Measurements from ENCODE around the gene MKNK1.

MKNK1 gene

DNA sequence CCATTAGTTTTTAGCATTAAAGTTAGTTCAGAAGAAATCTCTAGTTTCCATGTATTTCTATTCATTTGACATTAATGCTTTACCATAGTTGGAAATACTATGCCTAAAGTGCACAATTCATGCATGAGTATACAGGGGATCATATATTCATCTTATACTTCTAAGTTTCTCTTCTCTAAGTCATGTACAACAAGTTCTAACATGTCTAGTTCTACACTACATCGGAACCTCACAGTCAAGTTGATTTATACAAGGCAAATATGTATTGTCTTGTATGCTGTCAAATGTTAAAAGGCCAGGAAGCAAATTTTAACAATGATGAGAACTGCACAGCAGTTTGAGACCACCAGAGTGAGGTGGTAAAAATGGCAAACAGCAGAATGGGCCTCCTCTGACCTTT, 35.5 kb upstream of the MKNK1 start:
- Mint-ChIP-seq H3K9me3 (no peaks in the 10 kb centered on the region), H3K4me3 (no peak overlapping the region), H3K27me3 (ENCODE audit: low read depth, poor library complexity) (peaks cover 3% of the 10 kb centered on the region), H3K36me3 (ENCODE audit: low read depth) (peaks cover 45% of the 10 kb centered on the region), H3K4me1 (peaks cover 5% of the 10 kb centered on the region), H3K27ac (no peak overlapping the region)
- TF ChIP-seq, protein P1, sequence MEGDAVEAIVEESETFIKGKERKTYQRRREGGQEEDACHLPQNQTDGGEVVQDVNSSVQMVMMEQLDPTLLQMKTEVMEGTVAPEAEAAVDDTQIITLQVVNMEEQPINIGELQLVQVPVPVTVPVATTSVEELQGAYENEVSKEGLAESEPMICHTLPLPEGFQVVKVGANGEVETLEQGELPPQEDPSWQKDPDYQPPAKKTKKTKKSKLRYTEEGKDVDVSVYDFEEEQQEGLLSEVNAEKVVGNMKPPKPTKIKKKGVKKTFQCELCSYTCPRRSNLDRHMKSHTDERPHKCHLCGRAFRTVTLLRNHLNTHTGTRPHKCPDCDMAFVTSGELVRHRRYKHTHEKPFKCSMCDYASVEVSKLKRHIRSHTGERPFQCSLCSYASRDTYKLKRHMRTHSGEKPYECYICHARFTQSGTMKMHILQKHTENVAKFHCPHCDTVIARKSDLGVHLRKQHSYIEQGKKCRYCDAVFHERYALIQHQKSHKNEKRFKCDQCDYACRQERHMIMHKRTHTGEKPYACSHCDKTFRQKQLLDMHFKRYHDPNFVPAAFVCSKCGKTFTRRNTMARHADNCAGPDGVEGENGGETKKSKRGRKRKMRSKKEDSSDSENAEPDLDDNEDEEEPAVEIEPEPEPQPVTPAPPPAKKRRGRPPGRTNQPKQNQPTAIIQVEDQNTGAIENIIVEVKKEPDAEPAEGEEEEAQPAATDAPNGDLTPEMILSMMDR (IDR thresholded peaks at IDR 0.05) = no peak
- no peak for DNase-seq

DNA sequence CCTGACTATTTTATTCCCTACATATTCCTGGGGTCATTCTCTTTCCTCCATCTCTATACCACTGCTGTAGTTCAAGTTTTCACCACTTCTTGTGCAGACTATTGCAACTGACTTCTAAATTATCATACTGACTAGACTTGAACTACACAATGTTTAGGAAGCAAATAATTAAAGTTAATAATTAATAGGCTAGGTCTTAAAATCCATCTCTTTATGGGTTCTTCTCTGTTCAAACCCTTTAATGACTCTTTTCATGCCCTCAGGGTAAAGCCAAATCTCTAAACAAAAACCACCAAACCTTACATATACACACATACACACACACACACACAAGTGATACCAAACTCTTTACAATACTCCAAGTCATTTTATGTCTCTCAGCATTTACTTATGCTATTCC, 34.9 kb upstream of the MKNK1 start:
- DNase-seq = no peak
- H3K4me3 Mint-ChIP-seq = no peak overlapping the region
- peaks cover 52% of the 10 kb centered on the region for H3K36me3 Mint-ChIP-seq (ENCODE audit: low read depth)
- no peaks in the 10 kb centered on the region for H3K9me3 Mint-ChIP-seq
- peaks cover 5% of the 10 kb centered on the region for H3K27me3 Mint-ChIP-seq (ENCODE audit: low read depth, poor library complexity)
- H3K27ac Mint-ChIP-seq = no peak overlapping the region
- TF ChIP-seq, protein P1 (IDR thresholded peaks at IDR 0.05) = no peak
- peaks cover 5% of the 10 kb centered on the region for H3K4me1 Mint-ChIP-seq

DNA sequence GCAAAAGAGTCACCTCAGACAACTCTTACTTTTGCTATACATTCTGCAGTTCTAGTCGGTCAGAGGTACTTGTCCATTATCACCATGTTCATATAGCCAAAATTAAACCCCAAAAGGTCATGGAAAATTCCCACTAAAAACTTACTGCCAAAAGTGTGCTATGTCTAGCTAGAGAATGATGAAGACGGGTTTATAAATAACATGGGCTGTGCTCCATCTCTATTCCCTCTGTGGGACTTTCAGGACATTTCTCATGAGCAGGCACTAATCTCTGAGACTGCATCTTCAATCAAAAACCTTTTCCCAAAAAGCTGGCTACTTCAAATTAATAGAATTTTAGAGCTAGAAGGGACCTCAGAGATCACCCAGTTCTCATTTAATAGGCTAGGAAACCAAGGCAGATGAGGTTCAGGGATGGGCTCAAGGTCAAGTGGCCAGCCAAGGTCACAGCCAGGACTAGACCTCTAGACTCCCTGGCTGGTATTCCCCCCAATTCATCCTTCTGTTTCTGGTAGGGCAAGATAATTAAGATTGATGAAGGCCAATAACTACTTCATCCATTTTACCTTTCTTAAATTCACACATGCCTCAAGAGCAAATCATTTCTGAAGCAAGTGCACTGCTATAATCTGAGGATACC, 33.5 kb upstream of the MKNK1 start:
- DNase-seq = no peak
- TF ChIP-seq, protein P1 (IDR thresholded peaks at IDR 0.05) = no peak
- no peak overlapping the region for H3K4me3 Mint-ChIP-seq
- peaks cover 5% of the 10 kb centered on the region for H3K27me3 Mint-ChIP-seq (ENCODE audit: low read depth, poor library complexity)
- H3K27ac Mint-ChIP-seq = no peak overlapping the region
- no peaks in the 10 kb centered on the region for H3K9me3 Mint-ChIP-seq
- H3K36me3 Mint-ChIP-seq (ENCODE audit: low read depth) = peaks cover 59% of the 10 kb centered on the region
- H3K4me1 Mint-ChIP-seq = no peaks in the 10 kb centered on the region

DNA sequence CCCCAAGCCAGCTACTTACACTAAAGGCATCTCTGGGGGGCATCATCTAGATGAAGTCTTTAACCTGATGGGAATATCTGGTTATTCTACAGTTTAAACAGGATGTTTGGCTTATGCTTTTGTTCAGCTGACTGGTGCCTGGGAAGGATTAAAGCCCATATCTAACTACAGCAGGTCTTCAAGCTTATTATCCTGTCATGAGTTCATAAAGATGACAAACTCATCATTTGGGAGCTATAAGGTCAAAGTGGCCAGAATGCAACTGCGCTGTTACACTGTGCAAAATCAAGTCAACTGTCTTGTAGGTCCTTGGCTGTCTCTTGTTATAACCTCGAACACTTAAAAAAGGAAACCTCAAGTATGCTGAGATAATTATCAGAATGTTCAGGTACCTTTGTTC, 31.1 kb upstream of the MKNK1 start:
- Mint-ChIP-seq H3K4me1 (no peaks in the 10 kb centered on the region), H3K27me3 (ENCODE audit: low read depth, poor library complexity) (peaks cover 5% of the 10 kb centered on the region), H3K36me3 (ENCODE audit: low read depth) (peaks cover 55% of the 10 kb centered on the region), H3K27ac (no peak overlapping the region), H3K4me3 (no peak overlapping the region), H3K9me3 (no peaks in the 10 kb centered on the region)
- DNase-seq = no peak
- TF ChIP-seq, protein P1 (IDR thresholded peaks at IDR 0.05) = no peak

DNA sequence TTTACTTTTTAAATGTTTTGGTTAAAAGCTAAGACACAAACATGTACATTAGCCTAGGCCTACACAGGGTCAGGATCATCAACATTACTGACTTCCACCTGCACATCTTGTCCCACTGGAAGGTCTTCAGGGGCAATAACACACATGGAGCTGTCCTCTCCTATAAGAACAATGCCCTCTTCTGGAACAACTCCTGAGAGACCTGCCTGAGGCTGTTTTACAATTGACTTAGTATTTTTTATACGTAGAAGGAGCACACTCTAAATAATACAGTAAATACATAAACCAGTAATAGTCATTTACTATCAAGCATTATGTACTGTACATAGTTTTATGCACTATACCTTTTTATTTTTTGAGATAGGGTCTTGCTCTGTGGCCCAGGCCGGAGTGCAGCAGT, 26.7 kb upstream of the MKNK1 start:
- H3K27ac Mint-ChIP-seq = no peak overlapping the region
- H3K4me1 Mint-ChIP-seq = no peaks in the 10 kb centered on the region
- TF ChIP-seq, protein P1 (IDR thresholded peaks at IDR 0.05) = no peak
- peaks cover 36% of the 10 kb centered on the region for H3K36me3 Mint-ChIP-seq (ENCODE audit: low read depth)
- DNase-seq = no peak
- H3K4me3 Mint-ChIP-seq = no peak overlapping the region
- H3K27me3 Mint-ChIP-seq (ENCODE audit: low read depth, poor library complexity) = peaks cover 6% of the 10 kb centered on the region
- H3K9me3 Mint-ChIP-seq = no peaks in the 10 kb centered on the region
